PFSK-1 (cell line): ENCODE results near the gene RNF113B.

Source experiments
- POLR2AphosphoS5 ChIP-seq: IDR thresholded peaks from 2 replicates; pipeline ENCODE4 v1.6.1; 2012; ENCODE audit warnings: low read depth, mild to moderate bottlenecking, control low read depth, low read length, moderate library complexity
- REST ChIP-seq, 2 experiments: IDR thresholded peaks; 2 replicates each; pipeline versions ENCODE4 v1.6.1 to v1.8.0; 2011 to 2012; ENCODE audit warnings: low read depth in 2 of 2, low read length in 2 of 2, control low read depth in 1 of 2, inconsistent platforms in 1 of 2, mild to moderate bottlenecking in 1 of 2, moderate library complexity in 1 of 2; ENCODE audit not compliant: insufficient read depth in 1 of 2

- no peak for TF ChIP-seq POLR2AphosphoS5
- TF ChIP-seq REST (IDR thresholded peaks at IDR 0.05; ENCODE audit: insufficient read depth in 1 of 2, low read depth in 2 of 2, low read length in 2 of 2) = no peak
Observed at GRCh38 chr13:98175043-98175442, 2.0 kb downstream of the RNF113B start.
